H1 (cell line): Measurements from ENCODE around the gene DNAL1. TPM values are rescaled to one million over a fixed set of nuclear protein-coding genes. Genes with fewer than 3 reads are reported as not detected.

Experiments
- CTCF ChIA-PET: fragments of 300-600 bp; sonication (Branson Sonifier 250); formaldehyde crosslinking; loops from one replicate; lab custom pipeline; 2021; ENCODE audit not compliant: partially characterized antibody; lab: Charles Lee
- POLR2A ChIA-PET: fragments of 300-600 bp; sonication (Branson Sonifier 250); formaldehyde crosslinking; loops from one replicate; lab custom pipeline; 2021; ENCODE audit warnings: inconsistent platforms; ENCODE audit not compliant: partially characterized antibody; lab: Charles Lee
- DNase-seq, 2 experiments: peaks; one replicate each; pipeline versions ENCODE4 v3.0.0 to v3.0.0-alpha.2; 2010 to 2022; ENCODE audit warnings: low spot score in 2 of 2, low read depth in 1 of 2, mixed read lengths in 1 of 2
- FAIRE-seq: peaks from 2 replicates; lab custom pipeline; 2011; peaks lifted over from hg19 to GRCh38; lab: Jason Lieb, UNC
- H2AFZ ChIP-seq: 2 replicates; pipeline ENCODE4 v1.8.1; 2012; ENCODE audit warnings: low read length, inconsistent platforms
- H2AK5ac ChIP-seq: 2 replicates; pipeline ENCODE4 v1.6.1; 2013; ENCODE audit warnings: low read depth, low read length
- H2BK120ac ChIP-seq: replicated peaks from 2 replicates; pipeline ENCODE3; 2013; ENCODE audit warnings: low read depth, low read length, inconsistent platforms
- H2BK12ac ChIP-seq: 2 replicates; pipeline ENCODE4 v1.6.1; 2013; ENCODE audit warnings: low read depth, low read length
- H2BK15ac ChIP-seq: 2 replicates; pipeline ENCODE4 v1.6.1; 2013; ENCODE audit warnings: low read length
- H2BK20ac ChIP-seq: 2 replicates; pipeline ENCODE4 v1.6.1; 2013; ENCODE audit warnings: low read length
- H2BK5ac ChIP-seq: 2 replicates; pipeline ENCODE4 v1.6.1; 2013; ENCODE audit warnings: low read depth, low read length
- H3K14ac ChIP-seq: 2 replicates; pipeline ENCODE4 v1.6.1; 2013; ENCODE audit warnings: inconsistent platforms; ENCODE audit not compliant: insufficient read length
- H3K18ac ChIP-seq: 2 replicates; pipeline ENCODE4 v1.6.1; 2013; ENCODE audit warnings: low read length; ENCODE audit errors: extremely low read depth
- H3K23ac ChIP-seq: 2 replicates; pipeline ENCODE4 v1.6.1; 2013; ENCODE audit warnings: inconsistent platforms; ENCODE audit not compliant: insufficient read length
- H3K23me2 ChIP-seq: 2 replicates; pipeline ENCODE4 v1.6.1; 2013; ENCODE audit warnings: low read depth, low read length
- H3K27ac ChIP-seq: 2 replicates; pipeline ENCODE4 v1.6.1; 2011; ENCODE audit warnings: low read depth, low read length, inconsistent platforms
- H3K27me3 ChIP-seq, 4 experiments: replicated peaks in 1 of 4; 1 replicate in 1 of 4; 2 replicates in 3 of 4; pipeline versions ENCODE4 v1.6.1 to v1.8.1; 2011 to 2013; ENCODE audit warnings: low read length in 3 of 4, mild to moderate bottlenecking in 3 of 4, inconsistent platforms in 2 of 4, mixed read lengths in 2 of 4, moderate library complexity in 1 of 4; ENCODE audit not compliant: control insufficient read depth in 3 of 4, insufficient read depth in 3 of 4; ENCODE audit errors: extremely low read depth in 1 of 4
- H3K36me3 ChIP-seq, 4 experiments: 2 replicates each; pipeline versions ENCODE4 v1.6.1 to v1.8.1; 2011 to 2013; ENCODE audit warnings: mild to moderate bottlenecking in 4 of 4, low read length in 3 of 4, moderate library complexity in 2 of 4, control low read depth in 1 of 4, inconsistent platforms in 1 of 4; ENCODE audit not compliant: insufficient read depth in 4 of 4, control insufficient read depth in 2 of 4
- H3K4ac ChIP-seq: replicated peaks from 2 replicates; pipeline ENCODE3; 2013; ENCODE audit warnings: low read length, low read depth, mixed read lengths, inconsistent platforms; ENCODE audit not compliant: insufficient read length
- H3K4me1 ChIP-seq, 4 experiments: replicated peaks in 1 of 4; 1 replicate in 1 of 4; 2 replicates in 3 of 4; pipeline versions ENCODE4 v1.6.1 to v1.8.1; 2011 to 2013; ENCODE audit warnings: low read length in 3 of 4, inconsistent platforms in 2 of 4, mixed read lengths in 1 of 4; ENCODE audit not compliant: insufficient read depth in 4 of 4, control insufficient read depth in 3 of 4
- H3K4me2 ChIP-seq, 2 experiments: 2 replicates each; pipeline versions ENCODE4 v1.6.1 to v1.8.1; 2011 to 2013; ENCODE audit warnings: low read depth in 2 of 2, low read length in 2 of 2, control low read depth in 1 of 2, inconsistent platforms in 1 of 2, mild to moderate bottlenecking in 1 of 2; ENCODE audit not compliant: insufficient read depth in 1 of 2
- H3K4me3 ChIP-seq, 4 experiments: fragments of 200-600, 300-600 bp in 1 of 4; sonication (generic), shearing (Covaris generic), sonication (Bioruptor Twin) in 1 of 4; 2 replicates each; pipeline versions ENCODE4 v1.5.1 to v1.8.1; 2011 to 2016; ENCODE audit warnings: low read length in 4 of 4, low read depth in 3 of 4, control low read depth in 2 of 4, inconsistent platforms in 2 of 4, mild to moderate bottlenecking in 2 of 4, mixed read lengths in 1 of 4, moderate library complexity in 1 of 4; ENCODE audit not compliant: insufficient read depth in 2 of 4; ENCODE audit errors: extremely low read depth in 1 of 4
- H3K56ac ChIP-seq: replicated peaks from 2 replicates; pipeline ENCODE3; 2013; ENCODE audit warnings: low read depth, mild to moderate bottlenecking, mixed read lengths, low read length, inconsistent platforms; ENCODE audit not compliant: insufficient read length
- H3K79me1 ChIP-seq: 2 replicates; pipeline ENCODE4 v1.6.1; 2013; ENCODE audit warnings: low read depth, low read length, control low read depth
- H3K79me2 ChIP-seq, 2 experiments: 2 replicates each; pipeline versions ENCODE4 v1.6.1 to v1.8.1; 2012 to 2013; ENCODE audit warnings: low read length in 2 of 2, mild to moderate bottlenecking in 2 of 2, inconsistent platforms in 1 of 2; ENCODE audit not compliant: insufficient read depth in 2 of 2, control insufficient read depth in 1 of 2
- H3K9ac ChIP-seq, 4 experiments: replicated peaks in 1 of 4; 1 replicate in 1 of 4; 2 replicates in 3 of 4; pipeline versions ENCODE4 v1.6.1 to v1.8.1; 2011 to 2013; ENCODE audit warnings: low read depth in 3 of 4, low read length in 3 of 4, control low read depth in 2 of 4, mild to moderate bottlenecking in 2 of 4, moderate library complexity in 2 of 4, inconsistent platforms in 1 of 4; ENCODE audit errors: extremely low read depth in 1 of 4
- H3K9me3 ChIP-seq, 2 experiments: 2 replicates each; pipeline versions ENCODE4 v1.6.1 to v1.8.1; 2012 to 2013; ENCODE audit warnings: mild to moderate bottlenecking in 2 of 2, moderate library complexity in 2 of 2, control low read depth in 1 of 2, inconsistent platforms in 1 of 2, low read depth in 1 of 2, low read length in 1 of 2, mixed read lengths in 1 of 2; ENCODE audit not compliant: insufficient read depth in 2 of 2
- H4K20me1 ChIP-seq, 2 experiments: replicated peaks in 1 of 2; 2 replicates each; pipeline versions ENCODE3 to v1.8.1; 2011 to 2013; ENCODE audit warnings: inconsistent platforms in 2 of 2, low read length in 2 of 2, mild to moderate bottlenecking in 1 of 2; ENCODE audit not compliant: insufficient read depth in 2 of 2, control insufficient read depth in 1 of 2
- H4K5ac ChIP-seq: 2 replicates; pipeline ENCODE4 v1.6.1; 2013; ENCODE audit warnings: low read length, low read depth, mixed read lengths, inconsistent platforms; ENCODE audit not compliant: insufficient read length
- H4K8ac ChIP-seq: 2 replicates; pipeline ENCODE4 v1.8.0; 2013; ENCODE audit warnings: mild to moderate bottlenecking, moderate library complexity, low read length, inconsistent platforms; ENCODE audit not compliant: insufficient read depth; ENCODE audit errors: extremely low read depth
- H4K91ac ChIP-seq: replicated peaks from 2 replicates; pipeline ENCODE3; 2013; ENCODE audit warnings: low read length, mixed read lengths, inconsistent platforms; ENCODE audit not compliant: insufficient read length
- ASH2L ChIP-seq: fragments of 200-600, 300-600 bp; sonication (generic); IDR thresholded peaks from one replicate; pipeline ENCODE4 v1.7.1; 2017; ENCODE audit warnings: low read length
- BCL11A ChIP-seq, 2 experiments: IDR thresholded peaks; one replicate each; pipeline ENCODE4 v1.6.1; 2011; ENCODE audit warnings: low read depth in 2 of 2, low read length in 2 of 2, mild to moderate bottlenecking in 2 of 2
- CEBPB ChIP-seq: IDR thresholded peaks from 2 replicates; pipeline ENCODE4 v1.6.1; 2012; ENCODE audit warnings: low read depth, low read length
- CREB1 ChIP-seq: IDR thresholded peaks from 2 replicates; pipeline ENCODE4 v1.6.1; 2012; ENCODE audit warnings: inconsistent platforms
- CTBP2 ChIP-seq: IDR thresholded peaks from 2 replicates; pipeline ENCODE4 v1.7.0; 2011; ENCODE audit warnings: borderline replicate concordance, mild to moderate bottlenecking, moderate library complexity, mixed read lengths, low read length; ENCODE audit not compliant: insufficient read depth, insufficient read length
- E2F6 ChIP-seq: IDR thresholded peaks from 2 replicates; pipeline ENCODE4 v1.6.1; 2012; ENCODE audit warnings: inconsistent platforms
- EGR1 ChIP-seq: IDR thresholded peaks from 2 replicates; pipeline ENCODE4 v1.6.1; 2011; ENCODE audit warnings: low read depth, low read length, borderline replicate concordance
- JUND ChIP-seq: IDR thresholded peaks from 2 replicates; pipeline ENCODE4 v1.6.1; 2011; ENCODE audit warnings: mild to moderate bottlenecking, improper control_type of control experiment, low read length
- KDM5A ChIP-seq: fragments of 200-600 bp; IDR thresholded peaks from 2 replicates; pipeline ENCODE4 v1.7.1; 2012; ENCODE audit warnings: mild to moderate bottlenecking, low read length, inconsistent platforms, mixed read lengths
- POLR2A ChIP-seq, 2 experiments: IDR thresholded peaks; 1 replicate in 1 of 2; 2 replicates in 1 of 2; pipeline ENCODE4 v1.6.1; 2011; ENCODE audit warnings: low read depth in 2 of 2, low read length in 2 of 2, mild to moderate bottlenecking in 2 of 2; ENCODE audit errors: control extremely low read depth in 1 of 2
- POU5F1 ChIP-seq: IDR thresholded peaks from 2 replicates; pipeline ENCODE4 v1.6.1; 2011; ENCODE audit warnings: low read depth, mild to moderate bottlenecking, low read length, moderate library complexity
- RFX5 ChIP-seq: IDR thresholded peaks from 2 replicates; pipeline ENCODE4 v1.6.1; 2011; ENCODE audit warnings: low read depth, low read length, improper control_type of control experiment, borderline replicate concordance
- SP1 ChIP-seq: IDR thresholded peaks from 2 replicates; pipeline ENCODE4 v1.6.1; 2011; ENCODE audit warnings: low read depth, low read length
- WGBS, 2 experiments: shearing (Covaris generic) in 1 of 2; methylation state at CpG; one replicate each; pipeline versions ENCODE4 v1.1.6 to v1.1.7; 2013 to 2015; ENCODE audit warnings: low lambda C conversion rate in 2 of 2, mixed read lengths in 2 of 2, inconsistent platforms in 1 of 2, low coverage in 1 of 2, missing lambda C conversion rate in 1 of 2; ENCODE audit not compliant: insufficient replicate concordance in 2 of 2, insufficient coverage in 1 of 2, insufficient read length in 1 of 2; ENCODE audit errors: extremely low coverage in 1 of 2, missing lambda C conversion rate in 1 of 2; 5-methylcytosine and 5-hydroxymethylcytosine counted together
- polyA plus RNA-seq, 7 experiments: library from polyadenylated mRNA; depleted of rRNA in 3 of 7; stranded (reverse) in 5 of 7; unstranded in 2 of 7; fragments of >200 nt in 5 of 7; fragments of 200-250 nt in 2 of 7; gene quantifications; 1 replicate in 5 of 7; 2 replicates in 1 of 7; 4 replicates in 1 of 7; pipeline versions ENCODE4 v1.2.1 to v1.2.3, GENCODE V29; 2011 to 2013; ENCODE audit warnings: missing spikeins in 2 of 7, mixed read lengths in 2 of 7
- total RNA-seq: library from RNA; stranded (reverse); fragmentation: NEBNext Ultra II Directional; extraction: Animal tissue kit (Norgen Biotek cat#: 25700); gene quantifications from 2 replicates; pipeline ENCODE4 v1.2.1, GENCODE V29; 2021

The DNAL1 gene
- total and polyA plus RNA-seq, 2 of the 8 experiments (the other 6 are each of a cell fraction or from before 2014, with no cell fraction given): 2.8 to 16.8 TPM

- no peak for FAIRE-seq
- TF ChIP-seq POU5F1 (no peak), E2F6 (no peak), CEBPB (no peak), BCL11A (IDR thresholded peaks at IDR 0.05; ENCODE audit: low read depth in 2 of 2, low read length in 2 of 2) (no peak), ASH2L (no peak), CREB1 (no peak), RFX5 (no peak), EGR1 (no peak), CTBP2 (no peak), KDM5A (no peak), JUND (no peak), POLR2A (IDR thresholded peaks at IDR 0.05; ENCODE audit: control extremely low read depth in 1 of 2, low read depth in 2 of 2, low read length in 2 of 2) (no peak), SP1 (no peak)
- TF ChIP-seq, all 59 proteins: peak for 0
- H2AK5ac ChIP-seq: no peak overlapping the region
- H2BK12ac ChIP-seq: no peak overlapping the region; the same call in 1 of the 2 replicates
- no peak overlapping the region for H3K27ac ChIP-seq
- no peak overlapping the region for H3K56ac ChIP-seq
- H4K5ac ChIP-seq: no peak overlapping the region
- H3K4ac ChIP-seq: no peak overlapping the region
- no peaks in the 10 kb centered on the region for H3K23me2 ChIP-seq
- H2BK5ac ChIP-seq: no peak overlapping the region
- CTCF ChIA-PET: interaction anchor here (0.7 to 13.7 kb wide), 32 partner anchors 10 to 207 kb away, joined by 3 to 179 read pairs (median 5); partner anchors contain the start of gene PTGR2
- no peaks in the 10 kb centered on the region for H3K79me2 ChIP-seq
- H4K20me1 ChIP-seq: no peaks in the 10 kb centered on the region
- no peak overlapping the region for H3K23ac ChIP-seq
- 87% methylated on average over 23 of the region's 23 CpGs; no CpG with 5 or more reads in 1 of the 2 experiments for WGBS, 2 experiments
- POLR2A ChIA-PET: interaction anchor here (0.6 to 2.7 kb wide), 7 partner anchors 12 to 122 kb away, joined by 3 to 12 read pairs (median 3); partner anchors contain the start of genes PNMA1 and PTGR2
- no peak overlapping the region for H2BK120ac ChIP-seq
- H4K8ac ChIP-seq: no peak overlapping the region; the same call in 1 of the 2 replicates
- no peak overlapping the region for H2BK15ac ChIP-seq
- H3K4me3 ChIP-seq: no peak overlapping the region
- H3K9me3 ChIP-seq: no peaks in the 10 kb centered on the region
- no peak overlapping the region for H2BK20ac ChIP-seq
- DNase-seq: no peak
- no peak overlapping the region for H3K18ac ChIP-seq
- H4K91ac ChIP-seq: no peak overlapping the region
- no peak overlapping the region for H3K4me2 ChIP-seq
- peaks cover 0 to 4% (median 0%) of the 10 kb centered on the region in 4 experiments; a peak in 2 of 8 replicates for H3K36me3 ChIP-seq
- peaks cover 0 to 6% (median 3%) of the 10 kb centered on the region in 4 experiments; a peak in 4 of 7 replicates for H3K4me1 ChIP-seq
- no peak overlapping the region for H2AFZ ChIP-seq
- no peaks in the 10 kb centered on the region for H3K79me1 ChIP-seq
- H3K27me3 ChIP-seq: no peaks in the 10 kb centered on the region
- H3K14ac ChIP-seq: no peak overlapping the region
- H3K9ac ChIP-seq: no peak overlapping the region
Measured at GRCh38 chr14:73729556-73730265, 84.9 kb downstream of the DNAL1 start.
